Keratinocyte (primary cell): Measurements from ENCODE around the gene CPPED1.

Source experiments
- EZH2 ChIP-seq: IDR thresholded peaks from one replicate; pipeline ENCODE4 v1.6.1; 2012; ENCODE audit warnings: inconsistent platforms, mild to moderate bottlenecking, low read length, moderate library complexity
- TF ChIP-seq, protein P1 (sequence below), 3 experiments: IDR thresholded peaks in 1 of 3; conservative IDR thresholded peaks in 1 of 3; optimal IDR thresholded peaks in 1 of 3; 2 replicates in 2 of 3; 3 replicates in 1 of 3; pipeline versions ENCODE3 to v1.5.1; 2011; ENCODE audit warnings: low read length in 3 of 3, mild to moderate bottlenecking in 3 of 3, moderate library complexity in 2 of 3, control low read depth in 1 of 3, inconsistent platforms in 1 of 3; ENCODE audit not compliant: insufficient read depth in 2 of 3; ENCODE audit errors: extremely low read depth in 1 of 3

DNA sequence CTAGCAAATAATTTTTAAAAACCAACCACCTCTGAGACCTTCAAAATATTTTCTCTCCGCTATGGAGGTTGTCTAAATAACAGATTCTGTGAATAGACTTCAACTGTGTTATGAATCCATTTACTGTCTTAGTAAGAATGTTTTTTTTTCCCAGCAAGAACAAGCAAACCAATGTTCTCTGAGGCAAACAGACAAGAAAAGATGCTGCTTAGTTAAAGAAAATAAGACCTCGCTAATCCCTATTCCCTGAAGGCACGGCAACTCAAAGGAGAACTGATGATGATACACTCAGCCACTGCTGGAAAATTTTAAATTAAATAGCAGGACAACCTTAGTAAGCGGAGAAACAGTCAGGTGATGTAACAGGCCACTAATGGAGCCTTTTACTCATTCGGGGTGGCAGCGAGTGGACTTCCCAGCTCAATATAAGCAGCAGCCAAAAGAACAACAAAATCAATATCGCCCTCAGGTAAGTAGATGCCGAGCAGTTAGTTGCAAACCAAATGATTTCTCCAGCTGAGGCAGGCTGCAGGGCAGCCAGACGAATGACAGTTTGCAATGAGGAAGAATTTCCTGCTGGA, 81.8 kb downstream of the CPPED1 start:
- TF ChIP-seq, protein P1, sequence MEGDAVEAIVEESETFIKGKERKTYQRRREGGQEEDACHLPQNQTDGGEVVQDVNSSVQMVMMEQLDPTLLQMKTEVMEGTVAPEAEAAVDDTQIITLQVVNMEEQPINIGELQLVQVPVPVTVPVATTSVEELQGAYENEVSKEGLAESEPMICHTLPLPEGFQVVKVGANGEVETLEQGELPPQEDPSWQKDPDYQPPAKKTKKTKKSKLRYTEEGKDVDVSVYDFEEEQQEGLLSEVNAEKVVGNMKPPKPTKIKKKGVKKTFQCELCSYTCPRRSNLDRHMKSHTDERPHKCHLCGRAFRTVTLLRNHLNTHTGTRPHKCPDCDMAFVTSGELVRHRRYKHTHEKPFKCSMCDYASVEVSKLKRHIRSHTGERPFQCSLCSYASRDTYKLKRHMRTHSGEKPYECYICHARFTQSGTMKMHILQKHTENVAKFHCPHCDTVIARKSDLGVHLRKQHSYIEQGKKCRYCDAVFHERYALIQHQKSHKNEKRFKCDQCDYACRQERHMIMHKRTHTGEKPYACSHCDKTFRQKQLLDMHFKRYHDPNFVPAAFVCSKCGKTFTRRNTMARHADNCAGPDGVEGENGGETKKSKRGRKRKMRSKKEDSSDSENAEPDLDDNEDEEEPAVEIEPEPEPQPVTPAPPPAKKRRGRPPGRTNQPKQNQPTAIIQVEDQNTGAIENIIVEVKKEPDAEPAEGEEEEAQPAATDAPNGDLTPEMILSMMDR (optimal IDR thresholded peaks at IDR 0.05 in 1 of 3, IDR thresholded peaks at IDR 0.05 in 1 of 3, conservative IDR thresholded peaks at IDR 0.05 in 1 of 3; ENCODE audit: extremely low read depth in 1 of 3, insufficient read depth in 2 of 3, low read length in 3 of 3), result no peak
- TF ChIP-seq EZH2, result no peak
